Mesenchymal stem cell (in vitro differentiated cells and primary cell): ENCODE data around the gene P4HA2.

Experiments
- DNase-seq: peaks from one replicate; pipeline ENCODE4 v3.0.0-alpha.2; 2013
- H2AFZ ChIP-seq: one replicate; pipeline ENCODE4 v1.6.1; 2013; ENCODE audit warnings: low read depth, mild to moderate bottlenecking, control low read depth, inconsistent platforms, low read length, moderate library complexity
- H2AK5ac ChIP-seq: 2 replicates; pipeline ENCODE4 v1.6.1; 2013; ENCODE audit warnings: low read length, moderate library complexity, mild to moderate bottlenecking, inconsistent platforms; ENCODE audit not compliant: severe bottlenecking
- H2BK120ac ChIP-seq: one replicate; pipeline ENCODE4 v1.6.1; 2013; ENCODE audit warnings: low read depth, mild to moderate bottlenecking, inconsistent platforms, low read length, moderate library complexity
- H2BK12ac ChIP-seq, 2 experiments: one replicate each; pipeline ENCODE4 v1.6.1; 2013; ENCODE audit warnings: inconsistent platforms in 2 of 2, low read length in 2 of 2, mild to moderate bottlenecking in 2 of 2, moderate library complexity in 2 of 2, control low read depth in 1 of 2
- H2BK15ac ChIP-seq: one replicate; pipeline ENCODE4 v1.6.1; 2013; ENCODE audit warnings: mild to moderate bottlenecking, low read depth, inconsistent platforms; ENCODE audit not compliant: poor library complexity, severe bottlenecking
- H2BK5ac ChIP-seq: 2 replicates; pipeline ENCODE4 v1.6.1; 2013; ENCODE audit warnings: low read depth, mild to moderate bottlenecking, low read length, control low read depth, inconsistent platforms; ENCODE audit not compliant: poor library complexity, severe bottlenecking
- H3K14ac ChIP-seq, 2 experiments: one replicate each; pipeline ENCODE4 v1.6.1; 2013; ENCODE audit warnings: inconsistent platforms in 2 of 2, low read length in 2 of 2, control low read depth in 1 of 2, mild to moderate bottlenecking in 1 of 2, moderate library complexity in 1 of 2
- H3K18ac ChIP-seq, 2 experiments: one replicate each; pipeline ENCODE4 v1.6.1; 2013; ENCODE audit warnings: inconsistent platforms in 2 of 2, low read length in 2 of 2, control low read depth in 1 of 2, low read depth in 1 of 2, mild to moderate bottlenecking in 1 of 2
- H3K23ac ChIP-seq, 2 experiments: one replicate each; pipeline ENCODE4 v1.6.1; 2013; ENCODE audit warnings: inconsistent platforms in 2 of 2, low read length in 2 of 2, mild to moderate bottlenecking in 2 of 2, moderate library complexity in 2 of 2, control low read depth in 1 of 2
- H3K27ac ChIP-seq: 2 replicates; pipeline ENCODE4 v1.5.1; 2013; ENCODE audit warnings: mild to moderate bottlenecking, moderate library complexity, low read length, control low read depth, inconsistent platforms; ENCODE audit not compliant: poor library complexity, severe bottlenecking
- H3K27me3 ChIP-seq, 2 experiments: 2 replicates each; pipeline versions ENCODE4 v1.6.1 to v1.7.0; 2013; ENCODE audit warnings: low read length in 2 of 2, mild to moderate bottlenecking in 2 of 2, moderate library complexity in 2 of 2, control low read depth in 1 of 2, inconsistent platforms in 1 of 2; ENCODE audit not compliant: control insufficient read depth in 1 of 2, insufficient read depth in 1 of 2
- H3K36me3 ChIP-seq, 2 experiments: 2 replicates each; pipeline versions ENCODE4 v1.6.1 to v1.7.0; 2013; ENCODE audit warnings: low read length in 2 of 2, control low read depth in 1 of 2, inconsistent platforms in 1 of 2, low read depth in 1 of 2, mild to moderate bottlenecking in 1 of 2; ENCODE audit not compliant: insufficient read depth in 2 of 2, control insufficient read depth in 1 of 2
- H3K4ac ChIP-seq, 2 experiments: one replicate each; pipeline ENCODE4 v1.6.1; 2013; ENCODE audit warnings: inconsistent platforms in 2 of 2, low read length in 2 of 2, mild to moderate bottlenecking in 2 of 2, moderate library complexity in 2 of 2, control low read depth in 1 of 2, low read depth in 1 of 2
- H3K4me1 ChIP-seq: 2 replicates; pipeline ENCODE4 v1.6.1; 2013; ENCODE audit warnings: low read depth, low read length, control low read depth; ENCODE audit not compliant: control insufficient read depth, insufficient read depth
- H3K4me2 ChIP-seq: 2 replicates; pipeline ENCODE4 v1.6.1; 2013; ENCODE audit warnings: low read length, mild to moderate bottlenecking, inconsistent platforms; ENCODE audit not compliant: poor library complexity, severe bottlenecking
- H3K4me3 ChIP-seq, 2 experiments: 2 replicates each; pipeline versions ENCODE4 v1.5.1 to v1.7.0; 2013; ENCODE audit warnings: low read length in 2 of 2, mild to moderate bottlenecking in 2 of 2, control low read depth in 1 of 2, low read depth in 1 of 2; ENCODE audit not compliant: insufficient read depth in 1 of 2
- H3K79me1 ChIP-seq: replicated peaks from 2 replicates; pipeline ENCODE4 v1.6.1; 2013; ENCODE audit warnings: mild to moderate bottlenecking, control low read depth, low read length, inconsistent platforms; ENCODE audit not compliant: poor library complexity, severe bottlenecking
- H3K9ac ChIP-seq: 2 replicates; pipeline ENCODE4 v1.7.0; 2013; ENCODE audit warnings: mild to moderate bottlenecking, low read length, moderate library complexity
- H3K9me3 ChIP-seq: 2 replicates; pipeline ENCODE4 v1.7.0; 2013; ENCODE audit warnings: mild to moderate bottlenecking, low read length; ENCODE audit not compliant: control insufficient read depth
- H4K8ac ChIP-seq: one replicate; pipeline ENCODE4 v1.6.1; 2013; ENCODE audit warnings: inconsistent platforms, mild to moderate bottlenecking, low read length, moderate library complexity
- H4K91ac ChIP-seq: one replicate; pipeline ENCODE4 v1.6.1; 2013; ENCODE audit warnings: mild to moderate bottlenecking, low read length, inconsistent platforms
- WGBS: methylation state at CpG from one replicate; pipeline ENCODE4 v1.1.7; 2013; ENCODE audit warnings: mixed read lengths; 5-methylcytosine and 5-hydroxymethylcytosine counted together

Gene P4HA2

GRCh38 chr5:132207778-132208177, 19.9 kb downstream of the P4HA2 start:
- Histone ChIP-seq H3K27ac (no peak overlapping the region), H3K9me3 (no peaks in the 10 kb centered on the region), H2BK5ac (no peak overlapping the region), H4K8ac (no peak overlapping the region), H3K4me2 (no peak overlapping the region), H3K4ac (no peak overlapping the region), H3K79me1 (peaks cover 6% of the 10 kb centered on the region), H4K91ac (no peak overlapping the region), H3K4me3 (no peak overlapping the region), H2BK12ac (no peak overlapping the region), H3K18ac (no peak overlapping the region), H3K14ac (no peak overlapping the region), H2AK5ac (no peak overlapping the region), H2BK120ac (no peak overlapping the region), H3K27me3 (no peaks in the 10 kb centered on the region), H3K36me3 (peaks cover 53 to 71% of the 10 kb centered on the region in 2 experiments), H3K23ac (no peak overlapping the region), H2BK15ac (no peak overlapping the region), H3K9ac (no peak overlapping the region), H2AFZ (no peak overlapping the region), H3K4me1 (peaks cover 27% of the 10 kb centered on the region)
- no peak for DNase-seq
- whole genome bisulfite sequencing: 96% methylated on average over 5 of the region's 5 CpGs

GRCh38 chr5:132206782-132207181, 20.9 kb downstream of the P4HA2 start:
- no peak overlapping the region for H2AK5ac ChIP-seq
- H3K27ac ChIP-seq: no peak overlapping the region
- no peak overlapping the region for H2BK15ac ChIP-seq
- no peak overlapping the region for H3K4me2 ChIP-seq
- H3K18ac ChIP-seq: no peak overlapping the region
- no peak overlapping the region for H3K9ac ChIP-seq
- H3K23ac ChIP-seq: no peak overlapping the region
- H3K14ac ChIP-seq: no peak overlapping the region
- H2BK120ac ChIP-seq: no peak overlapping the region
- no peaks in the 10 kb centered on the region for H3K9me3 ChIP-seq
- no peak overlapping the region for H3K4ac ChIP-seq
- peaks cover 6% of the 10 kb centered on the region for H3K79me1 ChIP-seq
- H3K4me3 ChIP-seq: no peak overlapping the region
- H2BK5ac ChIP-seq: no peak overlapping the region
- H3K27me3 ChIP-seq: no peaks in the 10 kb centered on the region
- peaks cover 27% of the 10 kb centered on the region for H3K4me1 ChIP-seq
- H2BK12ac ChIP-seq: no peak overlapping the region
- DNase-seq: no peak
- H4K91ac ChIP-seq: no peak overlapping the region
- no peak overlapping the region for H2AFZ ChIP-seq
- no peak overlapping the region for H4K8ac ChIP-seq
- peaks cover 45 to 68% of the 10 kb centered on the region in 2 experiments for H3K36me3 ChIP-seq

- Histone ChIP-seq H3K9ac (no peak overlapping the region), H2AFZ (no peak overlapping the region), H4K8ac (no peak overlapping the region), H2BK12ac (no peak overlapping the region), H3K79me1 (peaks cover 6% of the 10 kb centered on the region), H3K23ac (no peak overlapping the region), H3K18ac (no peak overlapping the region), H3K4me1 (peaks cover 27% of the 10 kb centered on the region), H3K9me3 (no peaks in the 10 kb centered on the region), H2AK5ac (no peak overlapping the region), H3K14ac (no peak overlapping the region), H2BK120ac (no peak overlapping the region), H3K4me2 (no peak overlapping the region), H3K27me3 (no peaks in the 10 kb centered on the region), H3K4ac (no peak overlapping the region), H2BK15ac (no peak overlapping the region), H2BK5ac (no peak overlapping the region), H3K4me3 (no peak overlapping the region), H4K91ac (no peak overlapping the region), H3K27ac (no peak overlapping the region), H3K36me3 (peaks cover 41 to 69% of the 10 kb centered on the region in 2 experiments)
- DNase-seq: no peak
- 98% methylated on average over 5 of the region's 5 CpGs for WGBS
These were observed 22.1 kb downstream of the P4HA2 start for GRCh38 chr5:132205385-132206125.

- Histone ChIP-seq H2BK120ac (no peak overlapping the region), H2BK15ac (no peak overlapping the region), H3K79me1 (peaks cover 6% of the 10 kb centered on the region), H3K4me2 (no peak overlapping the region), H2AFZ (no peak overlapping the region), H3K4ac (no peak overlapping the region), H3K23ac (no peak overlapping the region), H3K27me3 (no peaks in the 10 kb centered on the region), H4K8ac (no peak overlapping the region), H3K4me1 (peaks cover 24% of the 10 kb centered on the region), H3K4me3 (no peak overlapping the region), H3K18ac (peak overlapping the region in 1 of 2 experiments; percentile 29), H3K9ac (no peak overlapping the region), H3K27ac (no peak overlapping the region), H4K91ac (no peak overlapping the region), H2BK5ac (no peak overlapping the region), H3K14ac (no peak overlapping the region), H3K36me3 (peaks cover 38 to 69% of the 10 kb centered on the region in 2 experiments), H2AK5ac (no peak overlapping the region), H3K9me3 (no peaks in the 10 kb centered on the region), H2BK12ac (no peak overlapping the region)
- DNase-seq: no peak
- 95% methylated on average over 7 of the region's 7 CpGs for WGBS
These were observed 23.1 kb downstream of the P4HA2 start for GRCh38 chr5:132204371-132205135.
